Measurements from ENCODE around the gene BRK1.

DNA sequence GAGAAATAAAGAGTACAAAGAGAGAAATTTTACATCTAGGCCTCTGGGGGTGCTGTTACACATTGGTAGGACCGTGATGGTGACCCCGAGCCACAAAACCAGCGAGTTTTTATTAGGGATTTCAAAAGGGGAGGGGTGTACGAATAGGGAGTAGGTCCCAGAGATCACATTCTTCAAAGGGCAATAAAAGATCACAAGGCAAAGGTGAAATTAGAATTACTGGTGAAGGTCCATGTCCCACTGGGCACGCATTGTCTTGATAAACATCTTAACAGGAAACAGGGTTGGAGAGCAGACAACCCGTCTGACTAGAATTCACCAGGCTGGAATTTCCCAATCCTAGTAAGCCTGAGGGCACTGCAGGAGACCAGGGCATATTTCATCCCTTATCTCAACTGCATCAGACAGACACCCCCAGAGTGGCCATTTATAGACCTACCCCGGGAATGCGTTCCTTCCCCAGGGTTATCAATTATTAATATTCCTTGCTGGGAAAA is 53.6 kb downstream of the BRK1 start:
- TF ChIP-seq, protein P1, sequence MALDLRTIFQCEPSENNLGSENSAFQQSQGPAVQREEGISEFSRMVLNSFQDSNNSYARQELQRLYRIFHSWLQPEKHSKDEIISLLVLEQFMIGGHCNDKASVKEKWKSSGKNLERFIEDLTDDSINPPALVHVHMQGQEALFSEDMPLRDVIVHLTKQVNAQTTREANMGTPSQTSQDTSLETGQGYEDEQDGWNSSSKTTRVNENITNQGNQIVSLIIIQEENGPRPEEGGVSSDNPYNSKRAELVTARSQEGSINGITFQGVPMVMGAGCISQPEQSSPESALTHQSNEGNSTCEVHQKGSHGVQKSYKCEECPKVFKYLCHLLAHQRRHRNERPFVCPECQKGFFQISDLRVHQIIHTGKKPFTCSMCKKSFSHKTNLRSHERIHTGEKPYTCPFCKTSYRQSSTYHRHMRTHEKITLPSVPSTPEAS (tag by site-specific recombination; IDR thresholded peaks at IDR 0.05), result no peak
- TF ChIP-seq, protein P2, sequence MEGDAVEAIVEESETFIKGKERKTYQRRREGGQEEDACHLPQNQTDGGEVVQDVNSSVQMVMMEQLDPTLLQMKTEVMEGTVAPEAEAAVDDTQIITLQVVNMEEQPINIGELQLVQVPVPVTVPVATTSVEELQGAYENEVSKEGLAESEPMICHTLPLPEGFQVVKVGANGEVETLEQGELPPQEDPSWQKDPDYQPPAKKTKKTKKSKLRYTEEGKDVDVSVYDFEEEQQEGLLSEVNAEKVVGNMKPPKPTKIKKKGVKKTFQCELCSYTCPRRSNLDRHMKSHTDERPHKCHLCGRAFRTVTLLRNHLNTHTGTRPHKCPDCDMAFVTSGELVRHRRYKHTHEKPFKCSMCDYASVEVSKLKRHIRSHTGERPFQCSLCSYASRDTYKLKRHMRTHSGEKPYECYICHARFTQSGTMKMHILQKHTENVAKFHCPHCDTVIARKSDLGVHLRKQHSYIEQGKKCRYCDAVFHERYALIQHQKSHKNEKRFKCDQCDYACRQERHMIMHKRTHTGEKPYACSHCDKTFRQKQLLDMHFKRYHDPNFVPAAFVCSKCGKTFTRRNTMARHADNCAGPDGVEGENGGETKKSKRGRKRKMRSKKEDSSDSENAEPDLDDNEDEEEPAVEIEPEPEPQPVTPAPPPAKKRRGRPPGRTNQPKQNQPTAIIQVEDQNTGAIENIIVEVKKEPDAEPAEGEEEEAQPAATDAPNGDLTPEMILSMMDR (tag by site-specific recombination; IDR thresholded peaks at IDR 0.05), result no peak
- no peak for TF ChIP-seq REPIN1 (tag by site-specific recombination; IDR thresholded peaks at IDR 0.05; ENCODE audit: low read depth)

Data from HEK293 (cell line).